Activated CD8-positive, alpha-beta memory T cell treated with anti-CD3 and anti-CD28 coated beads, Interleukin-2, amount 50 U/mL, for 1 hour (primary cell): ENCODE results near the gene SERPINE1.

Experiments
- DNase-seq: peaks from one replicate; pipeline ENCODE4 v3.0.0-alpha.2; 2020; ENCODE audit errors: extremely low read depth

The SERPINE1 gene

GRCh38 chr7:101170617-101171441 lies 43.9 kb downstream of the SERPINE1 start:
- no peak for DNase-seq

GRCh38 chr7:101171442-101171837 lies 44.5 kb downstream of the SERPINE1 start:
- DNase-seq: no peak

GRCh38 chr7:101172005-101172853 lies 45.3 kb downstream of the SERPINE1 start:
- DNase-seq: no peak

DNA sequence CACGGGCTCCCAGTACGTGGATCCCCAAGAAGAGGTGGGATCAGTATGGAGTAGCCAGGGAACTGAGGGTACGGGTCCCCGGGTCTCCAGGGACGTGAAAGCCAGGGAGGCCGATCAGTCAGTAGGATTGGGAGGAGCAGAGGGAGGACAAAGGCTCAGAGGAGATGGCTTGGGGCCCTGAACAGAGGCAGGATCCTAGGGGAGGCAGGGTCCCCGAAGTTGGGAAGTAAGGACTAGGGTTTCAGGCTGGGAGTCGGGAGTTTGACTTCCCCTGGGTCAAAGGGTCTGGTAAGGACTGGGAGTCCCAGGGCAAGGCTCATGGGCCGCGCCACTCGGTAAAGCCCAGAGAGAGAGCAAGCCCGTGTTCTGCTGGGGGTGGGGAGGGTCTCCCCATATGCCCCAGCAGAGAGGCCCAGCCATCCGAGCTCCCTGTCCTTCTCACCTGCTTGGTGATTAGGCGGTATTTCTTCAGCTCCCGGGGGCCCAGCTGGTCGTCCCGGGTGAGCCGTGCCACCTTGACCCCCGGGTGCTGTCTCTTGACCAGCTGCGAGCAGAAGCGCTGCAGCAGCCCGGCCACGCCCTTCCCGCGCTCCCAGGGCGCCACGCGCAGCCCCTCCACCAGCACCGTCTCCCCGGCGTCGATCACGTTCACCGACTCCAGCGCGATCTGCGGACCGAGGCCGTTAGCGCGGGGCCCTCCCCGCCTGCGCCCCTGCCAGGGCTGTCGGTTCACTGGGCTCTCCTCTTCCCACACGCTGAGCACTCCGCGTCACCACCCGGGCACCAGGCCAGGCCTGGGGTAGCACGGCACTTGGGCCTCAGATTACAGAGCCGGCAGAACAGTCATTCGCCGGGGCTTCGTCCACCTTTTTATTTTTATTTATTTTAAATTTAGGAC lies 46.2 kb downstream of the SERPINE1 start:
- DNase-seq: no peak

GRCh38 chr7:101173752-101174244 lies 46.9 kb downstream of the SERPINE1 start:
- DNase-seq: no peak

GRCh38 chr7:101174322-101174854 lies 47.5 kb downstream of the SERPINE1 start:
- no peak for DNase-seq

GRCh38 chr7:101175664-101176063 lies 48.8 kb downstream of the SERPINE1 start:
- DNase-seq: no peak

DNA sequence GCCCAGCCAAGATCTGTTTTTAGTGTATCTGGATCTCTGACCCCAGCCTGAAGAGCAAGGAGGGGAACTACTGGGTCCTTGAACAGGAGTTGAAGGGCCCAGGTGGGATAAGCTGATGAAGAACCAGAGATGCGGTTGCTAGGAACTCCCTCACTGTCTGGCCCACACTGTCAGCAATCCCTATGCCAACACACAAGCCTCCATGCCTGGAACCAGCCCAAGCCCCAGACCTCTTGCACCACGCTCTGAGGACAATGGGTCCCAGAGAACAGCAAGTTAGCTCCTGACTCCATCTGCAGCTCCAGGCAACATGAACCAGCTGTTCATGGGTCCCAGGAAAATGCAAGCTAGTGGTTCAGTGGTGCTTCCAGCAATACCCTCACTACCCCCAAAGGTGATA lies 50.7 kb downstream of the SERPINE1 start:
- no peak for DNase-seq

GRCh38 chr7:101179117-101179516 lies 52.2 kb downstream of the SERPINE1 start:
- no peak for DNase-seq

DNA sequence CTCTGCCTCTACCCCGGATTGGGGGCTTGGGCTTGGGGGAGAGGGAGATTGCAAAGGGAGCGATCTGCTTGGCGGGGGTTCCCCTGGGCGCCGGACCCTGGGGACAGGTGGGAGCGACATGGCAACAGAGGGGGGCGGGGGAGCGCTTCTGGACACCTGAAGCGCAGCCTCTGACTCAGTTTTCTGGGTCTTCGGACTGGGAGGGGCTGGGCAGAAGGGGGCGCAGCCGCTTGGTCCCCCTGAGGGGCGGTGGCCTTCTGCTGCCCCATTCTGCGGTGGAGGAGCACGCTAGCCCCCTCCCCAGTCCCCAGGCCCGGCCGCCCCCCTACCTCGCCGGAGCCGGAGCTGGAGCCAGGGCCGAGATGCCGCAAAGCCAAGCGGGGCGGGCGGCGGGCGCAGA lies 52.8 kb downstream of the SERPINE1 start:
- no peak for DNase-seq

DNA sequence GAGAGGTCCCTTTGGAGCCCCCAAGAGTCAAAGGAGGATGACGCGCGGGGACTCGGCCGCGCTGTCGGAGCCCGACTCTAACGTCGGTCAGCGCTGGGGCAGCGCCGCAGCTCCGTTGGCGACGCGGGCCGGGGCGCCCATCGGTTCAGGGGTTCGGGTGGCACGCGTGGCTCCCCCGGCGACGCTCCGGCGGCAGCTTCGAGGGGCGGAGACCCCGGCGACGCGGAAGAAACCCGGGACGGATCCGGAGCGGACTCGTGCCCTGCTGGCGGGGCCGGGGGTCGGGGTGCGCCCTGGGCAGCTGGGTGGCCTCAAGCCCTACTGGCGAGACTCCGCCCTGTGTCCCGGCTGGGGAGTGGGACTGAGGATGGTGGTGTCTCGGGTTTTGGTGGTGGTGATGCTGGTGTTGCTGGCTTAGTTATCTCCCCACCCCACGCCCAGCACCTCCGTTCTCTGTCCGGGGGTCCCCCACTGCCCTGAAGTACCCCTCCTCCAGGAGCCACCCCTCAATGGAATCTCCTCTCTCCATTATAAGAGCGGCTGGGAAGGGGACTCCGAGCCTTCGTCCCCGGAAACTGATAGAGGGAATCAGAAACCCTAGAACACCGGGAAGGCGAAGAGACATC lies 53.3 kb downstream of the SERPINE1 start, which contains the start of gene NAT16:
Gene NAT16, minus strand, starts transcription at position 164 of the 626 bp plus-strand sequence. CDS start 5,486 bp downstream, outside the sequence.
- no peak for DNase-seq

GRCh38 chr7:101185258-101185839 lies 58.4 kb downstream of the SERPINE1 start:
- DNase-seq: no peak

GRCh38 chr7:101186194-101186593 lies 59.3 kb downstream of the SERPINE1 start:
- DNase-seq: no peak

GRCh38 chr7:101186844-101187428 lies 60.0 kb downstream of the SERPINE1 start:
- no peak for DNase-seq
